Thyroid gland (tissue), 4 donors: ENCODE data around the gene MUC6. TPM values are rescaled to one million over a fixed set of nuclear protein-coding genes. Genes with fewer than 3 reads are reported as not detected.

Experiments used
- DNase-seq, 2 donors: peaks; one replicate each; pipeline ENCODE4 v3.0.0-alpha.2; 2019
- H3K27ac ChIP-seq, 3 donors: fragments of 200-600 bp; sonication (generic); 1 replicate in 2 of 3; 2 replicates in 1 of 3; pipeline ENCODE4 v1.5.1; 2016 to 2019; ENCODE audit warnings: mild to moderate bottlenecking in 1 of 3, moderate library complexity in 1 of 3
- H3K27me3 ChIP-seq: fragments of 200-600 bp; sonication (generic); one replicate; pipeline ENCODE4 v1.5.1; 2019
- H3K36me3 ChIP-seq, 2 donors: fragments of 200-600 bp; sonication (generic); one replicate each; pipeline ENCODE4 v1.5.1; 2016 to 2019
- H3K4me1 ChIP-seq, 2 donors: fragments of 200-600 bp; sonication (generic); one replicate each; pipeline ENCODE4 v1.5.1; 2017 to 2019
- H3K4me3 ChIP-seq, 3 donors: fragments of 200-600 bp; sonication (generic); replicated peaks in 1 of 3; 1 replicate in 2 of 3; 2 replicates in 1 of 3; pipeline ENCODE4 v1.5.1; 2016; ENCODE audit warnings: mild to moderate bottlenecking in 1 of 3
- H3K9me3 ChIP-seq: fragments of 200-600 bp; sonication (generic); one replicate; pipeline ENCODE4 v1.5.1; 2017
- CTCF ChIP-seq, 6 experiments: fragments of 200-600 bp in 3 of 6; fragments of 450-650 bp in 3 of 6; sonication (generic) in 3 of 6; IDR thresholded peaks; one replicate each; pipeline ENCODE4 v1.5.1; 2016 to 2019; ENCODE audit warnings: antibody characterized with exemption in 6 of 6, mild to moderate bottlenecking in 2 of 6, inconsistent platforms in 1 of 6, moderate library complexity in 1 of 6
- POLR2A ChIP-seq, 2 donors: fragments of 450-650 bp; IDR thresholded peaks; one replicate each; pipeline ENCODE4 v1.6.1; 2017; ENCODE audit warnings: antibody characterized with exemption in 2 of 2, mild to moderate bottlenecking in 2 of 2, moderate library complexity in 1 of 2
- WGBS, 2 donors: methylation state at CpG; one replicate each; pipeline ENCODE4 v1.1.5; 2017; 5-methylcytosine and 5-hydroxymethylcytosine counted together
- intact Hi-C: fragments of 100-400 bp; cut with DNase I; formaldehyde crosslinking; loops from one replicate; pipeline ENCODE4 v1.15.1; 2023
- total RNA-seq, 4 donors: library from RNA; depleted of rRNA; stranded (reverse); fragments of >200 nt; gene quantifications; one replicate each; pipeline ENCODE4 v1.2.3, GENCODE V29; 2016

MUC6 gene
- total RNA-seq, 4 donors from 2014 or later, result not detected

DNA sequence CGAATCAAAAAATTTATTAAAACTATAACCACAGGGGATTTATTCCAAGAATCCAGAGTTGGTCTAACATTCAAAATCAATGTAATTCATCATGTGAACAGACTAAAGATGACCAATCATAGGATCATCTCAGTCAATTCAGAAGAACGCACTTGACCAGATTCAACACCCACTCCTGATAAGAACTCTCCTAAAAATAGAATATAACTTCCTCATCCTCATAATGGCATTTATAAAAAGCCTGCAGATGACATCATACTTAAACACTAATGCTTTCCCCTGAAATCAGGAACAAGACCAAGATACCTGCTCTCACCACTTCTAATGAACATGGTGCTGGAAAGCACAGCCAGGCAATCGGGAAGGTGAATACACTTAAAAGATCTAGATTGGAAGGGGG lies 27.6 kb upstream of the MUC6 start:
- Histone ChIP-seq H3K4me3 (no peak overlapping the region), H3K4me1 (no peaks in the 10 kb centered on the region), H3K36me3 (no peaks in the 10 kb centered on the region), H3K27me3 (no peaks in the 10 kb centered on the region), H3K27ac (no peak overlapping the region), H3K9me3 (no peaks in the 10 kb centered on the region)
- WGBS, 2 donors, result 52 to 70% methylated on average over 3 of the region's 3 CpGs
- intact Hi-C loops, result no loop called here
- no peak for DNase-seq
- no peak for TF ChIP-seq POLR2A (IDR thresholded peaks at IDR 0.05)
- no peak for TF ChIP-seq CTCF (IDR thresholded peaks at IDR 0.05)

GRCh38 chr11:1062075-1062820 lies 25.7 kb upstream of the MUC6 start:
- Histone ChIP-seq H3K27me3 (no peaks in the 10 kb centered on the region), H3K36me3 (no peaks in the 10 kb centered on the region), H3K4me1 (no peaks in the 10 kb centered on the region), H3K27ac (no peak overlapping the region), H3K9me3 (no peaks in the 10 kb centered on the region), H3K4me3 (no peak overlapping the region)
- WGBS, 2 donors, result 56 to 58% methylated on average over 9 of the region's 9 CpGs
- no peak for DNase-seq
- TF ChIP-seq CTCF (IDR thresholded peaks at IDR 0.05) (no peak), POLR2A (IDR thresholded peaks at IDR 0.05) (no peak)
- intact Hi-C loops, result no loop called here

DNA sequence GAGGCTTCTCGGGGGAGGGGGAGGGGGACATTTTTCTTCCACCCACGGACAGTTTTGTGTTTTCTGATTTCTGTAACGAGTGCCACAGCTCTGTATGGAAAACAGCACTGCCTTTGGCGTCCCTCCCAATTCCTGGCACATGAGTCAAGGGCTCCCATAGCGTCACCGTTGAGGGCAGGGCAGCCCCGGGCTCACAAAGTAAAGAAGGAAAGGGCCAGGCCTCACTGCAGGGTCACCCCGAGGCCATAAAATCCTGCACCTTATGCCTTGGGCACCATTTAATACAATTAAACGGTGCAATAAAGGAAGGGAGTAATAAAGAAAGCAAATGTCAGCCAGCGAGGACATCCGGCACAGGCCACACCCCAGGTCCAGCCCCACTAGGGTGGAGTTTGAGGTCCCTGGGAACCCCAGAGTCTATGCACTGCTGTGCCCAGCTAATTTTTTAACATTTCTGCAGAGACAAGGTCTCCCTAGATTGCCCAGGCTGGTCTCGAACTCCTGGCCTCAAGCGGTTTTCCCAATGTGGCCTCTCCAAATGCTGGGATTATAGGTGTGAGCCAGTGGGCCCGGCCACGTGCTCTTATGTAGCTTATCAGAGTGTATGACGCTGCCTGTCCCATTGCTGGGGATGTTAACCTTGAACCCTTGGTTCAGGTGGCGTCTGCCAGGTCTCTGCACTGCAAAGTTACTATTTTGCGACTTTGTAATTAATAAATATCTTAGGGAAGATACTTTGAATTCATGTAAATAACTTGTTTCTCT lies 24.5 kb upstream of the MUC6 start:
- DNase-seq, result no peak
- TF ChIP-seq CTCF (IDR thresholded peaks at IDR 0.05) (no peak), POLR2A (IDR thresholded peaks at IDR 0.05) (no peak)
- no peaks in the 10 kb centered on the region for H3K36me3 ChIP-seq
- no peaks in the 10 kb centered on the region for H3K27me3 ChIP-seq
- H3K9me3 ChIP-seq, result no peaks in the 10 kb centered on the region
- intact Hi-C loops, result no loop called here
- no peak overlapping the region for H3K27ac ChIP-seq
- 76 to 79% methylated on average over 18 of the region's 18 CpGs for WGBS, 2 donors
- no peaks in the 10 kb centered on the region for H3K4me1 ChIP-seq
- H3K4me3 ChIP-seq, result no peak overlapping the region

GRCh38 chr11:1060410-1060809 lies 23.9 kb upstream of the MUC6 start:
- H3K27ac ChIP-seq, result no peak overlapping the region
- no peak for DNase-seq
- no peak overlapping the region for H3K4me3 ChIP-seq
- H3K36me3 ChIP-seq, result no peaks in the 10 kb centered on the region
- H3K4me1 ChIP-seq, result no peaks in the 10 kb centered on the region
- H3K27me3 ChIP-seq, result no peaks in the 10 kb centered on the region
- TF ChIP-seq POLR2A (IDR thresholded peaks at IDR 0.05) (no peak), CTCF (IDR thresholded peaks at IDR 0.05) (no peak)
- no peaks in the 10 kb centered on the region for H3K9me3 ChIP-seq
- intact Hi-C loops, result no loop called here
- WGBS, 2 donors, result 86 to 90% methylated on average over 16 of the region's 16 CpGs

- Histone ChIP-seq H3K9me3 (no peaks in the 10 kb centered on the region), H3K4me1 (no peaks in the 10 kb centered on the region), H3K4me3 (no peak overlapping the region), H3K27me3 (no peaks in the 10 kb centered on the region), H3K27ac (no peak overlapping the region), H3K36me3 (no peaks in the 10 kb centered on the region)
- no peak for DNase-seq
- no peak for TF ChIP-seq CTCF (IDR thresholded peaks at IDR 0.05)
- intact Hi-C loops, result no loop called here
- WGBS, 2 donors, result 59 to 75% methylated on average over 13 to 15 of the region's 15 CpGs
Observed at GRCh38 chr11:1059759-1060158, 23.2 kb upstream of the MUC6 start.
